Measurements from ENCODE around the gene CD300LD.
"Not testable (repeated sequence)": the region's sequence is repeated elsewhere in the genome, so short reads cannot be mapped to it uniquely, and the experiment has no call there.

CD300LD gene

DNA sequence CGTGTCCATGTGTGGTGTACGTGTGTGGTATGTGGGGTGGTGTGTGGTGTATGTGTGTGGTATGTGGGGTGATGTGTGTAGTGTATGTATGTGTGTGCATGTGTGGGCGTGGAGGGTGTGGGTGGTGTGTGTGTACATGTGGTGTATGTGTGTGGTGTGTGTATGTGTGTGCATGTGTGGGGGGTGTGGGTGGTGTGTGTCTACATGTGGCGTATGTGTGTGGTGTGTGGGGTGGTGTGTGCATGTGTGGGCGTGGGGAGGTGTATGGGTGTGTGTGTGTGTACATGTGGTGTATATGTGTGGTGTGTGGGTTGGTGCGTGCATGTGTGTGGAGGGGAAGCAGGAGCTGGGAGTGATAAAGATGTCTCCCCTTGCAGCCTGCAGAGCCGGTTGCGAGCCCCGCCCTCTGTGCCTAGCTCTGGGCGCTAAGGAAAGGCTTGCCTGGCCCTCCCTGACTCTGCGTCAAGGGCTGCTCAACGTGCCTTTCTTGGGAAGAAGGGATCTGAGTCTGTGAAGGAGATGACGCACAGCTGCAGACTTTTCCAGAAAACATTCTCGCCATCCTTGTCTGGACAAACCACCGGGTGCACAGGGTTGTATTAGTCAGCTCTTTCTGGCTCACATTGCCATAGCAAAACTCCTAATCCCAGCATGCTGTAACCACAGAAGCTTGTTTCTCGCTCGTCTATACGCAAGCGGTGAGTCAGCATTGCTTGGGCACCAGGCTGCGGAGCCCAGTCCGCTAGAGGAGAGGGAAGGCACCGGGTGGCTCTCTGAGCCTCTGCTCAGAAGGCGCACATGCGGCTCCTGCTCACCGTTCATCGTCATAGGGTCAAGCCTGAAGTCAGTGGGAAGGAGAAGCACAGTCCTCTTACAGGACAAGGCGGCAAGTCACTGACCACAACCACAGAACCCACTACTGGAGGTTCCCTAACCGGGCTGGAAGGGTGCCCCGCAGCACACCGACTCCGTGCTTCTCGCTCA is 22.8 kb downstream of the CD300LD start:
- DNase-seq: no peak

- DNase-seq: no peak
Observed at GRCh38 chr17:74568106-74568873, 23.8 kb downstream of the CD300LD start.

DNA sequence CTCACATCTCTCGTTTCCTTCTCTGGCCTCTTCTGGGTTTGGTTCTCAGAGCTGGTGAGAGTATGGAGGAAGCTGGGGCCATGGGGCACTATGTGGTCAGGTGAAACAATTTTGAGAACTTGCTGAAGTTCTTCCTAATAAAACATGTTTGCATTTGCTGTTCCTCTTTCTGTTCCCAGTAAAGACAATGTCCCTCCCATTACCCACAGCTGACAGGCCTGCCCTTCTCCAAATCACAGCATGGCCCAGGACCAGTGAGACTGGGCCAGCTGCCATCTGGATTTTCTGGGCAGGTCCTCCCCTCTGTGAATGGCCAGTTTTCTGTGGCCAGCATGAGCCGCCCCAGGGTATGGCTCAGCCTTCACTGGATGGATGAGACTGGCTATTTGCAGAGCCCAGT is 24.7 kb downstream of the CD300LD start, which contains the start of gene CD300H:
Gene CD300H, minus strand, starts transcription at position 113 of the 400 bp plus-strand sequence.
- no peak for DNase-seq

GRCh38 chr17:74566132-74566753 is 25.8 kb downstream of the CD300LD start:
- no peak for DNase-seq

DNA sequence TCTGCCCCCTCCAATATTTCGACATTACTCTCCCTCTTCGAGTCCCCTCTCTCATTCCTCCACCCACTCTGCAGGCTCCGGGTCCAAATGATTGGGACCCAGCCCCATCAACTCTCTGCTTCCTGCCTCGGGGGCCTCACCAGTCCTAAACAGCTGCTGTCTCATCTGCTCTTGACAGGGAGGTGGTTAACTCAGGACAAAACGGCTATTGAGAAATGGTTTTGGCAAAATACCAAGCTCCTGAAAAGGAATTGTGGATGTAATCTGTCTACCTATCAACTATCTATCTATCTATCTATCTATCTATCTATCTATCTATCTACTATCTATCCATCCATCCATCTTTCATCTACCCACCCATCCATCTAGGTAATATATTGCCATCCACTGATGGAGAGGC is 27.0 kb downstream of the CD300LD start:
- no peak for DNase-seq

DNA sequence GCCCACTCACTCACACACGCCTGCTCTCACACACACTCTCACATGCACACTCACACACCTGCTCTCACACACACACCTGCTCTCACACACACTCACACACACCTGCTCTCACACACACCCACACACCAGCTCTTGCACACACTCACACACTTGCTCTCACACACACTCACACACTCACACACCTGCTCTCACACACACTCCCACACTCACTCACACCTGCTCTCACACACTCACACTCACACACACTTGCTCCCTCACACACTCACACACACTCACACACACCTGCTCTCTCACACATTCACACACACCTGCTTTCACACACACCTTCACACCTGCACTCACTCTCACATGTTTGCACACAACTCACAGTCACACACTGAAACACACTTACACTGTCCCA is 28.7 kb downstream of the CD300LD start:
- DNase-seq: no peak

DNA sequence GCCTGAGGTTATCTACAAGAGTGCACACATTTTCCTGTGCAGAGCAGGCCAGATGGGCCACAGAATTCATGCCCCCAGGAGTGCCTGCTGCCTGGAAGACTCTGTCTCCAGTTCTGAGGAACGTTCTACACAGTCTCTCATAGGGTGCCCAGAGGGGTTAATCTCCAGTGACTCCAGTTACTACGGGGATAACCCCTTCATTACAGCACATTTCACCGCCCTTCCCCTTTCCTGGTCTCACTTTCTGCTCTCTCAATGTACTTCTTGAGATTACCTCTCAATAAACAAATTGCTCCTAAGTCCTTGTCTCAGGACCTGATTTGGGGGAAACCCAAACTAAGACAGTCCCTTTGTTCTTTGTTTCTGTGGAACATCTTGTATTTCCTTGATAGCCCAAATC is 30.5 kb downstream of the CD300LD start:
- DNase-seq: no peak

DNA sequence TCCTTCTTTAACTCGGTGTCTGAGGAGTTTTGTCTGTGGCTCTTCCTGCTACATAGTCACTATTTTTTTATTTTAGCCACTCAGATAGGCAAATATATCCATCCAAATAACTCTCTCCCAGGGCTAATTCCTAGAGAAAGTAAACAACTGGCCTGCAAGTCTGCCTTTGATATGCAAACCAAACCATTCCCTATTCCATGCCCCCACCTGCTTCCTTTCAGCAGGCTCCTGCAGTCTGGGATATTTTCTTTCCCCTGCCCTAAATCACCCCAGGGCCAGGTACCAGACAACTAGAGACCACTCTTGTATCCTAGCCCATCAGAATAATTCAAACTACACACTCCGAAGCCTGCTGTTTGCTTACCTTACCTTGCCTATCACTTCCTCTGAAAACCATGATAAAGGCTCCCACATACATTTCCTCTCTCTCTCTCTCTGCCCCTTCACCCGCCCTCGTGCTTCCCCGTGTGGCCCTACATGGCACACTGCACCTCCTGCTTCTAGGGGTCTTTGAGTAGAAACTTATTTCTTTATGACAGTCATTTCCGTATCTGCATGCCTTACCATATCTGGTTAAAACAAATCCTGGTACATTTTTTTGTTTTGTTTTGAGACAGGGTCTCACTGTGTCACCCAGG is 33.1 kb downstream of the CD300LD start:
- no peak for DNase-seq

- not testable (repeated sequence) for DNase-seq
Observed at GRCh38 chr17:74558402-74558801, 33.7 kb downstream of the CD300LD start.

- DNase-seq: no peak
Observed at GRCh38 chr17:74555427-74555940, 36.6 kb downstream of the CD300LD start.

- no peak for DNase-seq
Observed at GRCh38 chr17:74554909-74555308, 37.2 kb downstream of the CD300LD start.

GRCh38 chr17:74552037-74552436 is 40.0 kb downstream of the CD300LD start:
- no peak for DNase-seq

GRCh38 chr17:74550602-74551001 is 41.5 kb downstream of the CD300LD start:
- no peak for DNase-seq

GRCh38 chr17:74549343-74549742 is 42.7 kb downstream of the CD300LD start:
- DNase-seq: no peak

- DNase-seq: no peak
Observed at GRCh38 chr17:74547736-74548135, 44.3 kb downstream of the CD300LD start.

DNA sequence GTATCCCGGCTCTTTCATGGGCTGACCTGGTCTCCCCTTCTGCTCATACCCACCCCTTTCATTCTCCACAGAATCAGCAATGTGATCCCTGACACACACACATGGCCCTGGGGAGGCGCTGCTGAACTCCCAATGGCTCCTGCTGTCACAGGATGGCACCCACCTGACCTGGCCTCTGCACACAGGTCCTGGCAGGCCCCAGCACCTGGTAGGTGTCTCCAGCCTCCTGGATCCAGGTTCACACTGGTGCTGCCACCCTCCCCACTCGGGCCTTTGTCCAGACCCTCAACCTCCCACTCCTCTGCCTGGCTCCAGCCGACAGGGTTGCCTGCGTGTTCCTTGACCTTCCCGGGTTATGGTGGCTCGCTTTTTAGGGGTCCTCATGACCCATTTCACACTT is 44.8 kb downstream of the CD300LD start:
- no peak for DNase-seq

DNA sequence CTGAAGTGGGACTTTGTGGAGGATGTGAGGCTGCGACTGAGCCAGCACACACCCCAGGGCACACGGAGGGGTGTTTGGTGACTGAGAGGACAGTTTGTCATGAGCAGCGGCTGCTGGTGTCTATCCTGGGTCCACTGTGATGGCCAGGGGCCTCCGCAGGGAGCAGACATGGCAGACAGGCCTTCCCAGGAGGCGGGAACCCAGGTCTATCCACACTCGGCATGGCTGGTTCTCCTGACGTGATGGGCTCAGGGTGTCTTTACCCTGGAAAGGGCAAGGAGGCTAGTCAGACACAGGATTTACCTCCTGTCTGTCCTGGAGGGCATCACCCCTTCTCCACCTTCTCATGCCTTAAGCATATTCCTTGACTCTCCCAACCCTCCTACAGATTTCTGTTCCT is 45.5 kb downstream of the CD300LD start:
- no peak for DNase-seq

DNA sequence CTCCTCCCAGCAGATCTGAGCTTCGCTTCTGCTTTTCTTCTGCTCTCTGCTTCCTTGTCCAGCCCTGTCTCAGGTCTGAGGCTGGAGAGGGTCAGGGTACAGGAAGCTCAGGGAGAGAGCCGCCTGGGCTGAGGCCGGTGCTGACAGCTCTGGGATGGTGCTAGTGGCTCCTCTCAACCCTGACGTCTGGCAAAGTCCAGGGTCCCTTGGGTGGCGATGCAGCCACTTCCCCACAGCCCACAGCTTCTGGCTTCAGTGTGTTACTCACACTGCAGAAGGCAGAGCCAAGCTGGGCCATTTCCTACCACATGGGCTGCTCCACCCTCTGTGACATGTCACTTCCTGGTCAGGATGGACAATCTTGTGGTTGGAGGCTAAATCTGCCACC is 46.2 kb downstream of the CD300LD start, which contains the start of gene CD300C:
Gene CD300C, minus strand, starts transcription at position 273 of the 388 bp plus-strand sequence. CDS start 333 bp downstream, outside the sequence.
- DNase-seq: no peak

GRCh38 chr17:74544991-74545842 is 46.9 kb downstream of the CD300LD start:
- DNase-seq: no peak

DNA sequence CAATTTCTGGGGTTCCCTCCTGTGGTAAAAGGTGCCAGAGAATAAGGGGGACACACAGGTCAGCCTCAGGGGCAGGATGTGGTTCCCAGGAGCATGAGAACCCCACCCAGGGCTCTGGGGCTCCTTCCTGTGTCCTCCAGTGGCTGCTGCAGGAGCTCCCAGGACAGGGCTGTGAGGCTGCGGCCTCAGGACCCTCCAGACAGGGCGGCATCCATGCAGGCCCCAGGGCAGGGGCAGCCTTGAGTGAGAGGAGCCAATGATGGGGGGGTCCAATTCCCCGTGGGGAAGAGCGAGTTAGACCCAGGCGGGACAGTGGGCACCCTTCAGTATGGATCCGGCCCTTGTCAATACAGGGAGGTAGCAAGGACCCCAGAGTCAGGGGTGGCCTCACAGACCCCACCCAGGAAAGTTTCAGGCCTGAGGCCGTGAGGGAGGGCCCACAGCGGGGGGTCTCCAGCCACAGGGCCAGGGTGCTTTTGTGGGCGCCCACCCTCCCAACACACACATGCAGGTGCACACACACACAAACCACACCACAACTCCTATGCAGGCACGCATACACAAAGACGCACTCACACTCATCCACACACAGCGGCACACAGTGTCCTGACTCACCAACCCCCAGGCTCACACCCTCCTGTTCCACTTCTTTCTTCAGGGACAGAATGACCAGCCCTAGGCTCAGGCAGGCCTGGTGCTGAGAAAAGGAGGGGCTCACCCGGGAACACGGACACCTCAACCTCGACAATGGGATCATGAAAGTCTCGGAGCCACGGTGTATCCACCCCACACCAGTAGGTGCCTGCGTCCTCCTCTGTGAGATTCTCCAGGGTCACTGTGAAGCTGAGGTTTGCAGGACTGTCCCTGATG is 48.0 kb downstream of the CD300LD start:
- DNase-seq: no peak
